ENCODE results near the gene SLAIN2.

SLAIN2 gene

GRCh38 chr4:48331577-48332330, 9.6 kb upstream of the SLAIN2 start:
- no peak overlapping the region for H3K4me3 ChIP-seq (ENCODE audit: low read length)
- DNase-seq (ENCODE audit: low read depth, low spot score): no peak

DNA sequence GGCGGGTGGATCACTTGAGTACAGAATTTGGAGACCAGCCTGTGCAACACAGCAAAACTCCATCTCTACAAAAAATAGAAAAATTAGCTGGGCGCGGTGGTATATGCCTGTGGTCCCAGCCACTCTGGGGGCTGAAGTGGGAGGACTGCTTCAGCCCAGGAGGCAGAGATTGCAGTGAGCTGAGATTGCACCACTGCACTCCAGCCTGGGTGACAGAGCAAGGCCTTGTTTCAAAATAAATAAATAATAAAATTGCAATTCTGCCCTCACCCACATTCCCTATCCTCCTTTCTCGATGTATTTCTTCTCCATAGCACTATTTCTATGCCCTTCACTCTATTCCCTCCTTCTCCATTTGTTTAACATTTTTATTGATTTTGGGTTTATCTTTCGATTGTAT, 8.7 kb upstream of the SLAIN2 start:
- H3K4me3 ChIP-seq (ENCODE audit: low read length): no peak overlapping the region
- no peak for DNase-seq (ENCODE audit: low read depth, low spot score)

GRCh38 chr4:48333587-48333986, 7.7 kb upstream of the SLAIN2 start:
- H3K4me3 ChIP-seq (ENCODE audit: low read length): no peak overlapping the region
- DNase-seq (ENCODE audit: low read depth, low spot score): no peak

- H3K4me3 ChIP-seq (ENCODE audit: low read length): no peak overlapping the region
- DNase-seq (ENCODE audit: low read depth, low spot score): no peak
Observed at GRCh38 chr4:48334236-48334635, 7.1 kb upstream of the SLAIN2 start.

DNA sequence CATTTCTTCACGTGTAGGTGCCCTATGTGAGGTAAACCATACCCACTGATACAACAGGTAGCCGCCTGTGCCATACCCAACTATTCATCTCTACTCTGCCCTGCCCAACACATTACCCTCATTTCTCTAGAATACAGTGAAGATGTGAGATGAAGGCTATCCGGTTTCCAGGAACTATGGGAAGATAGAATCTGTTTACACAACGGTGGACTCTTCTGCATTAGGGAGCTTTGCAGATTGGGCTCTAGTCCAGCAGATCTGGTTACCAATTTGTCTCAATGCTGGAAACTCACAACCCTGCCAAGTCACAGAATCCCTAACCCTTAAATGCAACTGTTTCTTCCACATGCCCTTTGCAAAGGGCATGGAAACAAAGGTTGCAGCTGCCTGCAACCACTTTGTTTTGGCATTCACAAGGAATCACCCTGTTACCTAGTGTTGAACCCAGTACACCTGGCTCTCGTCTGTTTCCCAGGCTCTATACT, 6.4 kb upstream of the SLAIN2 start:
- DNase-seq (ENCODE audit: low read depth, low spot score): no peak

GRCh38 chr4:48336146-48336870, 5.0 kb upstream of the SLAIN2 start:
- H3K4me3 ChIP-seq (ENCODE audit: low read length): no peak overlapping the region
- no peak for DNase-seq (ENCODE audit: low read depth, low spot score)

More for the DNA sequence above, 6.4 kb upstream of the SLAIN2 start:
- H3K4me3 ChIP-seq (ENCODE audit: low read length): no peak overlapping the region

DNA sequence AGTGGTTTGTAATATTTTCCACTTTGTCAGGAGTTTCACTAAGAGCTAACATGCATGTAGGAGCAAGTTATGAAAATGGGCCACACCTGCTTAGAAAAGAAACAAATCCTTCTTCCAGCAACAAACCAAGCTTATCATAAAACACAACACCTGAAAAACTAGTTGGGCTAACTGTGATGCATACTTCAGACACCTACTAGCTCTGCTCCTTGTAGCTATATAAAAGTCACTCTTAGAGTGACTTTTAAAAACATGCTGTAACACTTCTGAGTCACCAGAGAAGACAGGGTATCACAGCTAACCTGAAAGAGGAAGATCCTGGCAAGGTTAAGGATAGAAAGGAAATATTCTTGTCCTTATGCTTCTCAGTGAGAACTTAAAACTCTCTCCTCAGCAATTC, 3.6 kb upstream of the SLAIN2 start:
- DNase-seq (ENCODE audit: low read depth, low spot score): no peak
- no peak overlapping the region for H3K4me3 ChIP-seq (ENCODE audit: low read length)

DNA sequence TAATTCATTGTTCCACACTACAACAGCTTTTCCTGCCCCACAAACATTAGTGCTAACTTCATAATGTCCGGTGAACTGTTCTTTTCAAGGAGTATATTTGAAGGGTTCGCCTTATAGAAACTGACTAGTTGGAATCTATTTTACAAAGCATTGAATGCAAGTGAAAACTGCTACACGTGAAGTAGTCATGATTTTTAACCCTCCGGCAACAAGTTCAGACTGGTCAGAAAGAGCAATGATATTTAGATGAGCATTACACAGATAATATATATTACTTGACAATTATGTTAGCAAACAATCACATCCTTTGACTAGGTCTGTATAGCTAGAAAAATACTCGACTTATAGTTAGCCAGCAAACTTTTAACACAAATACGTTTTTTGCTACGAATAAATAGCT, 1.7 kb upstream of the SLAIN2 start:
- no peak overlapping the region for H3K4me3 ChIP-seq (ENCODE audit: low read length)
- DNase-seq (ENCODE audit: low read depth, low spot score): no peak

DNA sequence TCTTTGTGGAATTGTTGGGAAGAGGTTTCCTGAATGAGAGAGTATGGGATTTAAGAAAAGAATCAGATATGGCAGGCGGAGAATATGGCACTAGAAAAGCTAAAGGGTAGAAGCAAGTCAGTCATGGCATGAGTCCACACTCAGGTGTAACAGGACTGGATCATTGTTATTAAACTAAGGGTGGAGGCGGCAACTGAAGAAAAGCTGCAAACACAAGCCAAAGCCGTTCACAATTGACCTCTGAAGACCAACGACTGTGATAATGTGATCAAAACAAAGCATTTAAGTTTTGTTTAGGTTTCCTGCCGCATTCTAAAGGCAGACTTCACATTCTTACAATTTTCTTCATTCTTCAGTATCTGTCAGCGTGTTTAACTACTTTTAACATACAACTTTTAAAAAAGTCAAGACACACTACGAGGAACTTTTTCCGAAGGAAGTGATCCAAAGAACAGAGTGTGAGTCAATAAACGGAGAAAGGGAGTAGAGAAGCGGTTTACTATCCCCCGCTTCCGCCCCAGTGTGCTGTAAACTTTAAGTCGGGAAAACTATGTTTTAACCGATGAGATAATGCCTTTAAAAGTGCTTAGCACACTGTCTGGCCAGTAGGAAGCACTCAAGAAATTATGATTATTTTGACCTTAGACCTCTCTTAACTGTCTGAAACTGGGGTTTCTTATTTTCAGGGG, 909 bp upstream of the SLAIN2 start:
- peak; percentile 9 for DNase-seq (ENCODE audit: low read depth, low spot score)
- H3K4me3 ChIP-seq (ENCODE audit: low read length): peak overlapping the region; percentile 74

GRCh38 chr4:48341776-48342605, 662 bp downstream of the SLAIN2 start:
- peak overlapping the region; percentile 74 for H3K4me3 ChIP-seq (ENCODE audit: low read length)
- peak; percentile 19 for DNase-seq (ENCODE audit: low read depth, low spot score)

DNA sequence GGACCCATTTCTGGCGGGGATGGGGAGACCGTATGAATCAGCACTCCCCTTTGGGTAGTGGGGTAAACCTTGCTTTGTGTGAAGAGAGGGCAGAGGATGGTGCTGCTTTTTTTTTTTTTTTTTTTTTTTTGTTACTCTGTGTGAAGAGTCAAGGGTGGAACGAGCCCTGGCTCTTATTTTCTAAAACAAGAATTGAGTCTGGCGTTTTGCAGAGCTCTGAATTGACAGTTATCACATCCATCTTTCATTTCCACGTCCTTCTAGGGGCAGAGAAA, 1.2 kb downstream of the SLAIN2 start:
- H3K4me3 ChIP-seq (ENCODE audit: low read length): peak overlapping the region; percentile 74
- peak; percentile 17 for DNase-seq (ENCODE audit: low read depth, low spot score)

DNA sequence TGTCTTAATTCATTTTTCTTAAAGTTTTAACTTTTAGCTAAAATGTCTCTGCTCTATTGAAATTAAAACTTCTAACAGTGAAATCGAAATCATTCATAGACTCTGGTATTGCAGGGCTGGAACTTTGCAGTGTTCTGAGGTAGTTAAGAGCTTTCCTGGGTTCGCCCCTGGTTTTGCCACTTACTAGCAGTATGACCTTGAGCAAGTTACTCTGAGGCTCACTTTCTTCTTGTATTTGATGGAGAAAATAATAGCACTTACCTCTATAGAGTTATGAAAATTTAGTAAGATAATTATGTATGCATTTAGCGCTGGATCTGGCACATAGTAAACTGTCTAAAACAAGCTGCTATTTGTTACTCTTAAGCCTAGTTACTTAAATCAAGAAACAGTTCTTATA, 1.7 kb downstream of the SLAIN2 start:
- no peak for DNase-seq (ENCODE audit: low read depth, low spot score)

GRCh38 chr4:48343551-48343950, 2.2 kb downstream of the SLAIN2 start:
- H3K4me3 ChIP-seq (ENCODE audit: low read length): no peak overlapping the region
- DNase-seq (ENCODE audit: low read depth, low spot score): no peak

More for the DNA sequence above, 1.7 kb downstream of the SLAIN2 start:
- H3K4me3 ChIP-seq (ENCODE audit: low read length): peak overlapping the region; percentile 74

- no peak overlapping the region for H3K4me3 ChIP-seq (ENCODE audit: low read length)
- DNase-seq (ENCODE audit: low read depth, low spot score): no peak
Observed at GRCh38 chr4:48345542-48345941, 4.2 kb downstream of the SLAIN2 start.

DNA sequence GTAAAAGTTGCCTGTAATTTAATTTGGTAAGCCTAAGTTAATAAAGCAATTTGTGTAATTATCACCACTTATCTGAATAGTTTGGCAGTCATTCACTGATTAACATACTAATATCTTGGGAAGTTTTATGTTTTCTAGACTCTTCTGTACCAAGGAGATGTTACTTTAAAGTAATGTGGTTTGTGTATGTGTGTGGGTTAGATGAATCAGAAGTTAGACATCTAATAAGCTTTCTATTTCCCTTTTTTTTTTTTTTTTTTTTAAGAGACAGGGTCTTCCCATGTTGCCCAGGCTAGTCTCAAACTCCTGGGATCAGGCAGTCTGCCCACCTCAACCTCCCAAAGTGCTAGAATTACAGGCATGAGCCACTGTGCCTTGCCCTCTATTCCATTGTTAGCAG, 5.3 kb downstream of the SLAIN2 start:
- no peak for DNase-seq (ENCODE audit: low read depth, low spot score)
- H3K4me3 ChIP-seq (ENCODE audit: low read length): no peak overlapping the region

- no peak for DNase-seq (ENCODE audit: low read depth, low spot score)
- H3K4me3 ChIP-seq (ENCODE audit: low read length): no peak overlapping the region
Observed at GRCh38 chr4:48347282-48347921, 6.1 kb downstream of the SLAIN2 start.

- DNase-seq (ENCODE audit: low read depth, low spot score): no peak
- H3K4me3 ChIP-seq (ENCODE audit: low read length): no peak overlapping the region
Observed at GRCh38 chr4:48350871-48351270, 9.5 kb downstream of the SLAIN2 start.

GRCh38 chr4:48352793-48353192, 11.5 kb downstream of the SLAIN2 start:
- no peak overlapping the region for H3K4me3 ChIP-seq (ENCODE audit: low read length)
- no peak for DNase-seq (ENCODE audit: low read depth, low spot score)

DNA sequence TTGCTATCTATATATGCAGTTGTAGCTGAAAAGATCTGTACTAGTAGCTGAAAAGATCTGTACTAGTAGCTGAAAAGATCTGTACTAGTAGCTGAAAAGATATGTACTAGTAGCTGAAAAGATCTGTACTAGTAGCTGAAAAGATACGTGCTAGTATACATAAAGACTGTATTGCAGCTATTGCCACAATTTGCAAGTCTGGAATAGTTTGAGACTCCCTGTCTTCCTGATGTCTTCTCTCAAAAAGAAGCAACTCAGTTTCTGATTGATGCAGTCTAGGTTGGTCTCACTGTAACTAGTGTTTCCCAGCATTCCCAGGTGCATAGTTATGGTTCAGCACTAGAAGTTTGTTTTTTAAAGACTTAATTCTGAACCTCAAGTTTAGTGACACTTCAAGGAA, 15.0 kb downstream of the SLAIN2 start:
- H3K4me3 ChIP-seq (ENCODE audit: low read length): no peak overlapping the region
- DNase-seq (ENCODE audit: low read depth, low spot score): no peak

Data from Jurkat, Clone E6-1 (cell line).